Gastroesophageal sphincter (tissue), 3 donors: ENCODE measurements around the gene STAM2.

Experiments
- POLR2A ChIP-seq, 2 donors: fragments of 450-650 bp; IDR thresholded peaks; one replicate each; pipeline ENCODE4 v1.6.1; 2017; ENCODE audit warnings: antibody characterized with exemption in 2 of 2, mild to moderate bottlenecking in 2 of 2, moderate library complexity in 1 of 2
- POLR2AphosphoS5 ChIP-seq: sonication (generic); formaldehyde crosslinking; IDR thresholded peaks from one replicate; pipeline ENCODE4 v1.6.1; 2017; ENCODE audit warnings: antibody characterized with exemption
- TF ChIP-seq, protein P1 (sequence below), 4 experiments: fragments of 200-600 bp in 2 of 4; fragments of 450-650 bp in 2 of 4; sonication (generic) in 1 of 4; IDR thresholded peaks; one replicate each; pipeline ENCODE4 v1.5.1; 2017 to 2019; ENCODE audit warnings: antibody characterized with exemption in 4 of 4, mild to moderate bottlenecking in 2 of 4, moderate library complexity in 2 of 4

DNA sequence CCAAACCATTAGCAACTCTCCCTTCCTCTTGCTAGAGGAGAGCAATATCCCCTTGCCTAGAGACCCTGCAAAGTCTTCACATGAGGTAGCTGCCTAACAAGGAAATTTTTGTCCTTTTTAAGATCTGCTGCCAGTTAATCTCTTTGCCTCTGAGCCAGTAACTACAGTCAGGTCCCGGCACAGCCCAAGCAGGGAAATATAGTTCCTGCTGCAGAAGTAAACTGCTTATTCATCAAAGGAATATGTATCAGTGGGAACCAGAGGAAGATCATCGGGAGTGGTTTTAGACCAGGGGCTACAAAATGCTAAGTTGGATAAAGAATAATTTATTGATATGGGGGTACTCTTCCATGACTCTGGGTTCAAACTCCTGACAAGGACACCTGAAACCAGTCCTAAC, 107.3 kb downstream of the STAM2 start:
- TF ChIP-seq, protein P1, sequence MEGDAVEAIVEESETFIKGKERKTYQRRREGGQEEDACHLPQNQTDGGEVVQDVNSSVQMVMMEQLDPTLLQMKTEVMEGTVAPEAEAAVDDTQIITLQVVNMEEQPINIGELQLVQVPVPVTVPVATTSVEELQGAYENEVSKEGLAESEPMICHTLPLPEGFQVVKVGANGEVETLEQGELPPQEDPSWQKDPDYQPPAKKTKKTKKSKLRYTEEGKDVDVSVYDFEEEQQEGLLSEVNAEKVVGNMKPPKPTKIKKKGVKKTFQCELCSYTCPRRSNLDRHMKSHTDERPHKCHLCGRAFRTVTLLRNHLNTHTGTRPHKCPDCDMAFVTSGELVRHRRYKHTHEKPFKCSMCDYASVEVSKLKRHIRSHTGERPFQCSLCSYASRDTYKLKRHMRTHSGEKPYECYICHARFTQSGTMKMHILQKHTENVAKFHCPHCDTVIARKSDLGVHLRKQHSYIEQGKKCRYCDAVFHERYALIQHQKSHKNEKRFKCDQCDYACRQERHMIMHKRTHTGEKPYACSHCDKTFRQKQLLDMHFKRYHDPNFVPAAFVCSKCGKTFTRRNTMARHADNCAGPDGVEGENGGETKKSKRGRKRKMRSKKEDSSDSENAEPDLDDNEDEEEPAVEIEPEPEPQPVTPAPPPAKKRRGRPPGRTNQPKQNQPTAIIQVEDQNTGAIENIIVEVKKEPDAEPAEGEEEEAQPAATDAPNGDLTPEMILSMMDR (IDR thresholded peaks at IDR 0.05): no peak
- TF ChIP-seq POLR2A (IDR thresholded peaks at IDR 0.05): no peak
- TF ChIP-seq POLR2AphosphoS5: no peak
